GM12878 (cell line): ENCODE measurements around the gene USP35. TPM values are rescaled to one million over a fixed set of nuclear protein-coding genes. Genes with fewer than 3 reads are reported as not detected.

ENCODE experiments used
- ATAC-seq: fragments of 200-7000 bp; cut with Tn5 transposase; 3 replicates; pipeline ENCODE4 v1.9.1; 2020; ENCODE audit warnings: mild to moderate bottlenecking, moderate library complexity
- BruUV-seq: library from RNA; stranded (reverse); fragments of 400-500 nt; replicated peaks from 2 replicates; lab custom pipeline; 2021; lab: Mats Ljungman, UMichigan
- CTCF ChIA-PET: fragments of 300-600 bp; sonication (Branson Sonifier 250); formaldehyde crosslinking; extraction: SDS; loops from one replicate; lab custom pipeline; 2021; ENCODE audit warnings: inconsistent platforms; lab: Yijun Ruan, JAX
- POLR2A ChIA-PET: fragments of 350-600 bp; formaldehyde crosslinking; extraction: SDS; loops from one replicate; lab custom pipeline; 2021; ENCODE audit warnings: inconsistent platforms; lab: Charles Lee
- RAD21 ChIA-PET: fragments of 300-600 bp; sonication (Branson Sonifier 250); formaldehyde crosslinking; loops from one replicate; lab custom pipeline; 2023; ENCODE audit warnings: antibody characterized with exemption; ENCODE audit not compliant: unreplicated experiment; lab: Charles Lee
- SMC1A ChIA-PET: fragments of 300-600 bp; sonication (Branson Sonifier 250); formaldehyde crosslinking; loops from one replicate; lab custom pipeline; 2023; ENCODE audit not compliant: unreplicated experiment, uncharacterized antibody; lab: Charles Lee
- DNase-seq: peaks from one replicate; pipeline ENCODE4 v3.0.0-alpha.2; 2011; ENCODE audit warnings: low read depth, low spot score
- FAIRE-seq: peaks from 3 replicates; lab custom pipeline; 2011; peaks lifted over from hg19 to GRCh38; lab: Jason Lieb, UNC
- H2AFZ ChIP-seq: 2 replicates; pipeline ENCODE4 v1.6.0; 2011; ENCODE audit warnings: low read depth, low read length, control low read depth; ENCODE audit not compliant: control insufficient read depth
- H3K27ac ChIP-seq: 2 replicates; pipeline ENCODE4 v1.5.1; 2011; ENCODE audit warnings: control low read depth; ENCODE audit not compliant: control insufficient read depth, insufficient read depth
- H3K27me3 ChIP-seq, 2 experiments: replicated peaks in 1 of 2; 2 replicates each; pipeline versions ENCODE4 v1.6.0 to v1.6.1; 2011; ENCODE audit warnings: low read length in 1 of 2; ENCODE audit not compliant: control insufficient read depth in 2 of 2, insufficient read depth in 2 of 2
- H3K36me3 ChIP-seq, 2 experiments: 2 replicates each; pipeline ENCODE4 v1.5.1; 2011; ENCODE audit warnings: low read length in 1 of 2; ENCODE audit not compliant: control insufficient read depth in 2 of 2, insufficient read depth in 2 of 2
- H3K4me1 ChIP-seq: 2 replicates; pipeline ENCODE4 v1.6.1; 2011; ENCODE audit warnings: mild to moderate bottlenecking, low read length, moderate library complexity, mixed read lengths; ENCODE audit not compliant: control insufficient read depth, insufficient read depth
- H3K4me2 ChIP-seq: 2 replicates; pipeline ENCODE4 v1.6.0; 2011; ENCODE audit warnings: control low read depth; ENCODE audit not compliant: control insufficient read depth, insufficient read depth
- H3K4me3 ChIP-seq: fragments of 200-600 bp; sonication (generic); 2 replicates; pipeline ENCODE4 v1.5.1; 2016
- H3K79me2 ChIP-seq: 2 replicates; pipeline ENCODE4 v1.6.0; 2011; ENCODE audit warnings: low read length; ENCODE audit not compliant: control insufficient read depth, insufficient read depth
- H3K9ac ChIP-seq: 2 replicates; pipeline ENCODE4 v1.8.0; 2011; ENCODE audit warnings: low read length, control low read depth, mixed read lengths; ENCODE audit not compliant: control insufficient read depth, insufficient read depth
- H3K9me3 ChIP-seq: replicated peaks from 3 replicates; pipeline ENCODE4 v1.5.1; 2011; ENCODE audit warnings: mild to moderate bottlenecking, low read length; ENCODE audit not compliant: control insufficient read depth, insufficient read depth
- H4K20me1 ChIP-seq: 2 replicates; pipeline ENCODE4 v1.6.0; 2011; ENCODE audit not compliant: control insufficient read depth, insufficient read depth
- ASH2L ChIP-seq: fragments of 300-600, 200-600 bp; sonication (generic); IDR thresholded peaks from 2 replicates; pipeline ENCODE4 v1.6.1; 2017; ENCODE audit warnings: low read depth, mild to moderate bottlenecking, borderline replicate concordance
- KAT2A ChIP-seq: conservative IDR thresholded peaks from 2 replicates; pipeline ENCODE4 v1.6.1; 2011; ENCODE audit warnings: low read depth, low read length; ENCODE audit not compliant: control insufficient read depth
- MTA2 ChIP-seq: fragments of 450-650 bp; IDR thresholded peaks from 2 replicates; pipeline ENCODE4 v1.6.1; 2016; ENCODE audit warnings: low read depth, mild to moderate bottlenecking, moderate library complexity
- NFYA ChIP-seq: IDR thresholded peaks from 2 replicates; pipeline ENCODE4 v1.6.1; 2011; ENCODE audit warnings: low read depth, mild to moderate bottlenecking, low read length, improper control_type of control experiment, borderline replicate concordance
- RB1 ChIP-seq: fragments of 450-650 bp; formaldehyde crosslinking; IDR thresholded peaks from 2 replicates; pipeline ENCODE4 v1.6.1; 2017; ENCODE audit warnings: mild to moderate bottlenecking, borderline replicate concordance
- SIX5 ChIP-seq: IDR thresholded peaks from 2 replicates; pipeline ENCODE4 v1.6.1; 2011; ENCODE audit warnings: mild to moderate bottlenecking, low read depth, low read length, moderate library complexity; ENCODE audit not compliant: severe bottlenecking
- SUPT20H ChIP-seq: IDR thresholded peaks from 2 replicates; pipeline ENCODE4 v1.6.1; 2011; ENCODE audit warnings: low read depth, mild to moderate bottlenecking, low read length, moderate library complexity, borderline replicate concordance; ENCODE audit not compliant: control insufficient read depth
- ZNF274 ChIP-seq: IDR thresholded peaks from one replicate; pipeline ENCODE4 v1.8.0; 2011; ENCODE audit not compliant: insufficient read length, insufficient read depth
- ZZZ3 ChIP-seq: IDR thresholded peaks from 2 replicates; pipeline ENCODE4 v1.6.1; 2011; ENCODE audit warnings: low read depth; ENCODE audit not compliant: control insufficient read depth, insufficient read length
- WGBS: methylation state at CpG from one replicate; pipeline ENCODE4 v1.1.6; 2016; ENCODE audit warnings: low lambda C conversion rate; ENCODE audit not compliant: insufficient replicate concordance, insufficient coverage; ENCODE audit errors: missing lambda C conversion rate; 5-methylcytosine and 5-hydroxymethylcytosine counted together
- in situ Hi-C: fragments of 300-500 bp; cut with MboI; formaldehyde crosslinking; loops from 9 replicates; pipeline ENCODE4 v1.14.3; 2018; ENCODE audit warnings: mixed read lengths
- intact Hi-C: fragments of 100-400 bp; cut with micrococcal nuclease; formaldehyde crosslinking; loops from one replicate; pipeline ENCODE4 v1.14.2; 2022; ENCODE audit not compliant: unreplicated experiment
- polyA plus RNA-seq, 11 experiments: library from polyadenylated mRNA; depleted of rRNA in 4 of 11; unstranded in 6 of 11; stranded (reverse) in 5 of 11; fragments of >200 nt; fragmentation: Nextera tagmentation in 4 of 11; fragmentation: Illumina TruSeq in 1 of 11; extraction: Ambion mirVana in 4 of 11; extraction: Trizol in 1 of 11; gene quantifications; 1 replicate in 1 of 11; 2 replicates in 10 of 11; pipeline versions ENCODE4 v1.2.1 to v1.2.3, GENCODE V29; 2011 to 2016; ENCODE audit warnings: inconsistent platforms in 2 of 11, missing spikeins in 2 of 11, low read depth in 1 of 11
- total RNA-seq, 4 experiments: library from RNA; depleted of rRNA in 3 of 4; stranded (reverse); fragments of >200 nt in 3 of 4; fragmentation: Illumina TruSeq in 1 of 4; extraction: Trizol in 1 of 4; gene quantifications; 2 replicates each; pipeline versions ENCODE4 v1.2.1 to v1.2.3, GENCODE V29; 2013 to 2021
- TF ChIP-seq, protein P1 (sequence below): fragments of 150-350 bp; IDR thresholded peaks from 2 replicates; pipeline ENCODE4 v1.6.1; 2016; ENCODE audit warnings: low read depth, low read length
- TF ChIP-seq, protein P2 (sequence below): IDR thresholded peaks from 2 replicates; pipeline ENCODE4 v1.6.1; 2011; ENCODE audit warnings: low read depth, low read length, improper control_type of control experiment, borderline replicate concordance
- TF ChIP-seq, protein P3 (sequence below): fragments of 450-650 bp; IDR thresholded peaks from 2 replicates; pipeline ENCODE4 v1.6.1; 2017; ENCODE audit warnings: mild to moderate bottlenecking, moderate library complexity
- TF ChIP-seq, protein P4 (sequence below), 3 experiments: IDR thresholded peaks in 2 of 3; conservative IDR thresholded peaks in 1 of 3; 2 replicates each; pipeline ENCODE4 v1.5.1; 2011; ENCODE audit warnings: low read depth in 3 of 3, low read length in 3 of 3, mild to moderate bottlenecking in 3 of 3, control low read depth in 2 of 3, moderate library complexity in 2 of 3, inconsistent platforms in 1 of 3, mixed read lengths in 1 of 3; ENCODE audit not compliant: control insufficient read depth in 2 of 3, insufficient read depth in 1 of 3; ENCODE audit errors: extremely low read depth in 1 of 3

USP35 gene
- total and polyA plus RNA-seq, 10 of the 15 experiments (the other 5 are each of a cell fraction or from before 2014, with no cell fraction given) = 0.13 to 6.4 (median 3.1) TPM; not detected in 1

DNA sequence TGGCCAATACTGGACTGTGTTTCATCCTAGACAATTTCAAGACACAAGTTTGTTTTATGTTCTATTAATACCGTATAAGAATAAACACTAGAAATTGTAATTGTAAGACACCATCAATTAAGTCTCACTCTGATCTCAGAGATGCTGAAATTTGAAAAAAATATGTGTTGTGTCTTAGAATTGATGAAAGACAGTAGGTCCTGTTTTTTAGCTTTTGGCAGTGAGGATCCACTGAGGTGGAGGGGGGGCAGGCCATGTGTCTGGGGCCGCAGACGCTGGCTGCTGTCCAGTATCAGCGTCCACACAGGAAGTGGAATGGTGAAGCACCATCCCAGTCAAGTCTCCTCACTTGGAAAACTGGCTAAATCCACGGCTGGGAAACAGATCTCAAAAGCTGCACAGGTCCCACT is 26.8 kb upstream of the USP35 start (continued):
- TF ChIP-seq MTA2 (no peak), SUPT20H (no peak), ZNF274 (no peak), KAT2A (no peak)

DNA sequence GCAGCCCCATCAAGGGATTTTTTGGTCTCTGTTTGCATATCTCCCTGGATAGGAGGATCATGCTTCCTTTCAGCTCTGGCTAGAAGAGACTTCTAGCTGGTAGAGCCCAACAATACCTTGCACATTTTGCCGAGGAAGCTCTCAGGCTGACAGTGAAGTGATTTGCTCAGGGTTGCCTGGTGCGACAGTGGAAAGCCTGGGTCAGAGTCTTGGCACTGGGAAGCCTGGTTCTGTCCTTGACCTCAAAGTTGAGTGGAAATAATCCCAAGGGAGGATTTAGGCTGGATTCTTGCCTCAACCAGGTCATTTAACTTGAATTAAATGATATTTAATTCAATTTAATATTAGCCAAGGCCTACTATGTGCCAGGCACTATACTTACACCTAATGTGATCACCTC is 24.9 kb upstream of the USP35 start:
- RAD21 ChIA-PET = no interaction called here
- POLR2A ChIA-PET = no interaction called here
- TF ChIP-seq SIX5 (no peak), RB1 (no peak), ASH2L (no peak), ZZZ3 (no peak), NFYA (no peak)
- TF ChIP-seq, protein P1, sequence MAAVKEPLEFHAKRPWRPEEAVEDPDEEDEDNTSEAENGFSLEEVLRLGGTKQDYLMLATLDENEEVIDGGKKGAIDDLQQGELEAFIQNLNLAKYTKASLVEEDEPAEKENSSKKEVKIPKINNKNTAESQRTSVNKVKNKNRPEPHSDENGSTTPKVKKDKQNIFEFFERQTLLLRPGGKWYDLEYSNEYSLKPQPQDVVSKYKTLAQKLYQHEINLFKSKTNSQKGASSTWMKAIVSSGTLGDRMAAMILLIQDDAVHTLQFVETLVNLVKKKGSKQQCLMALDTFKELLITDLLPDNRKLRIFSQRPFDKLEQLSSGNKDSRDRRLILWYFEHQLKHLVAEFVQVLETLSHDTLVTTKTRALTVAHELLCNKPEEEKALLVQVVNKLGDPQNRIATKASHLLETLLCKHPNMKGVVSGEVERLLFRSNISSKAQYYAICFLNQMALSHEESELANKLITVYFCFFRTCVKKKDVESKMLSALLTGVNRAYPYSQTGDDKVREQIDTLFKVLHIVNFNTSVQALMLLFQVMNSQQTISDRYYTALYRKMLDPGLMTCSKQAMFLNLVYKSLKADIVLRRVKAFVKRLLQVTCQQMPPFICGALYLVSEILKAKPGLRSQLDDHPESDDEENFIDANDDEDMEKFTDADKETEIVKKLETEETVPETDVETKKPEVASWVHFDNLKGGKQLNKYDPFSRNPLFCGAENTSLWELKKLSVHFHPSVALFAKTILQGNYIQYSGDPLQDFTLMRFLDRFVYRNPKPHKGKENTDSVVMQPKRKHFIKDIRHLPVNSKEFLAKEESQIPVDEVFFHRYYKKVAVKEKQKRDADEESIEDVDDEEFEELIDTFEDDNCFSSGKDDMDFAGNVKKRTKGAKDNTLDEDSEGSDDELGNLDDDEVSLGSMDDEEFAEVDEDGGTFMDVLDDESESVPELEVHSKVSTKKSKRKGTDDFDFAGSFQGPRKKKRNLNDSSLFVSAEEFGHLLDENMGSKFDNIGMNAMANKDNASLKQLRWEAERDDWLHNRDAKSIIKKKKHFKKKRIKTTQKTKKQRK = no peak
- TF ChIP-seq, protein P2, sequence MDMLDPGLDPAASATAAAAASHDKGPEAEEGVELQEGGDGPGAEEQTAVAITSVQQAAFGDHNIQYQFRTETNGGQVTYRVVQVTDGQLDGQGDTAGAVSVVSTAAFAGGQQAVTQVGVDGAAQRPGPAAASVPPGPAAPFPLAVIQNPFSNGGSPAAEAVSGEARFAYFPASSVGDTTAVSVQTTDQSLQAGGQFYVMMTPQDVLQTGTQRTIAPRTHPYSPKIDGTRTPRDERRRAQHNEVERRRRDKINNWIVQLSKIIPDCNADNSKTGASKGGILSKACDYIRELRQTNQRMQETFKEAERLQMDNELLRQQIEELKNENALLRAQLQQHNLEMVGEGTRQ = no peak
- TF ChIP-seq, protein P3, sequence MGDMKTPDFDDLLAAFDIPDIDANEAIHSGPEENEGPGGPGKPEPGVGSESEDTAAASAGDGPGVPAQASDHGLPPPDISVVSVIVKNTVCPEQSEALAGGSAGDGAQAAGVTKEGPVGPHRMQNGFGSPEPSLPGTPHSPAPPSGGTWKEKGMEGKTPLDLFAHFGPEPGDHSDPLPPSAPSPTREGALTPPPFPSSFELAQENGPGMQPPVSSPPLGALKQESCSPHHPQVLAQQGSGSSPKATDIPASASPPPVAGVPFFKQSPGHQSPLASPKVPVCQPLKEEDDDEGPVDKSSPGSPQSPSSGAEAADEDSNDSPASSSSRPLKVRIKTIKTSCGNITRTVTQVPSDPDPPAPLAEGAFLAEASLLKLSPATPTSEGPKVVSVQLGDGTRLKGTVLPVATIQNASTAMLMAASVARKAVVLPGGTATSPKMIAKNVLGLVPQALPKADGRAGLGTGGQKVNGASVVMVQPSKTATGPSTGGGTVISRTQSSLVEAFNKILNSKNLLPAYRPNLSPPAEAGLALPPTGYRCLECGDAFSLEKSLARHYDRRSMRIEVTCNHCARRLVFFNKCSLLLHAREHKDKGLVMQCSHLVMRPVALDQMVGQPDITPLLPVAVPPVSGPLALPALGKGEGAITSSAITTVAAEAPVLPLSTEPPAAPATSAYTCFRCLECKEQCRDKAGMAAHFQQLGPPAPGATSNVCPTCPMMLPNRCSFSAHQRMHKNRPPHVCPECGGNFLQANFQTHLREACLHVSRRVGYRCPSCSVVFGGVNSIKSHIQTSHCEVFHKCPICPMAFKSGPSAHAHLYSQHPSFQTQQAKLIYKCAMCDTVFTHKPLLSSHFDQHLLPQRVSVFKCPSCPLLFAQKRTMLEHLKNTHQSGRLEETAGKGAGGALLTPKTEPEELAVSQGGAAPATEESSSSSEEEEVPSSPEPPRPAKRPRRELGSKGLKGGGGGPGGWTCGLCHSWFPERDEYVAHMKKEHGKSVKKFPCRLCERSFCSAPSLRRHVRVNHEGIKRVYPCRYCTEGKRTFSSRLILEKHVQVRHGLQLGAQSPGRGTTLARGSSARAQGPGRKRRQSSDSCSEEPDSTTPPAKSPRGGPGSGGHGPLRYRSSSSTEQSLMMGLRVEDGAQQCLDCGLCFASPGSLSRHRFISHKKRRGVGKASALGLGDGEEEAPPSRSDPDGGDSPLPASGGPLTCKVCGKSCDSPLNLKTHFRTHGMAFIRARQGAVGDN = no peak
- TF ChIP-seq, protein P4, sequence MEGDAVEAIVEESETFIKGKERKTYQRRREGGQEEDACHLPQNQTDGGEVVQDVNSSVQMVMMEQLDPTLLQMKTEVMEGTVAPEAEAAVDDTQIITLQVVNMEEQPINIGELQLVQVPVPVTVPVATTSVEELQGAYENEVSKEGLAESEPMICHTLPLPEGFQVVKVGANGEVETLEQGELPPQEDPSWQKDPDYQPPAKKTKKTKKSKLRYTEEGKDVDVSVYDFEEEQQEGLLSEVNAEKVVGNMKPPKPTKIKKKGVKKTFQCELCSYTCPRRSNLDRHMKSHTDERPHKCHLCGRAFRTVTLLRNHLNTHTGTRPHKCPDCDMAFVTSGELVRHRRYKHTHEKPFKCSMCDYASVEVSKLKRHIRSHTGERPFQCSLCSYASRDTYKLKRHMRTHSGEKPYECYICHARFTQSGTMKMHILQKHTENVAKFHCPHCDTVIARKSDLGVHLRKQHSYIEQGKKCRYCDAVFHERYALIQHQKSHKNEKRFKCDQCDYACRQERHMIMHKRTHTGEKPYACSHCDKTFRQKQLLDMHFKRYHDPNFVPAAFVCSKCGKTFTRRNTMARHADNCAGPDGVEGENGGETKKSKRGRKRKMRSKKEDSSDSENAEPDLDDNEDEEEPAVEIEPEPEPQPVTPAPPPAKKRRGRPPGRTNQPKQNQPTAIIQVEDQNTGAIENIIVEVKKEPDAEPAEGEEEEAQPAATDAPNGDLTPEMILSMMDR (IDR thresholded peaks at IDR 0.05 in 2 of 3, conservative IDR thresholded peaks at IDR 0.05 in 1 of 3; ENCODE audit: control insufficient read depth in 2 of 3, extremely low read depth in 1 of 3, insufficient read depth in 1 of 3, low read depth in 3 of 3, low read length in 3 of 3) = no peak

More for the DNA sequence above, 24.9 kb upstream of the USP35 start:
- no peaks in the 10 kb centered on the region for H3K79me2 ChIP-seq
- FAIRE-seq = no peak
- no peak overlapping the region for H2AFZ ChIP-seq
- no peaks in the 10 kb centered on the region for H3K36me3 ChIP-seq
- no peaks in the 10 kb centered on the region for H4K20me1 ChIP-seq
- ATAC-seq = no peak
- ChIA-PET SMC1A (no interaction called here), CTCF (no interaction called here)
- no peak overlapping the region for H3K27ac ChIP-seq
- intact Hi-C loops = no loop called here
- DNase-seq = no peak
- no peaks in the 10 kb centered on the region for H3K9me3 ChIP-seq
- H3K27me3 ChIP-seq = no peaks in the 10 kb centered on the region
- H3K4me2 ChIP-seq = no peak overlapping the region
- BruUV-seq = no TSS peak
- WGBS = 75% methylated on average over 2 of the region's 2 CpGs
- H3K9ac ChIP-seq = no peak overlapping the region
- H3K4me3 ChIP-seq = no peak overlapping the region
- in situ Hi-C loops = no loop called here
- H3K4me1 ChIP-seq = no peaks in the 10 kb centered on the region
